Subcutaneous abdominal adipose tissue (tissue), 5 donors: Measurements from ENCODE around the gene WWOX.

Experiments
- H3K27ac ChIP-seq: one replicate; pipeline ENCODE4 v1.7.0; 2013; ENCODE audit warnings: low read depth, mild to moderate bottlenecking, inconsistent platforms, low read length, moderate library complexity
- H3K27me3 ChIP-seq, 5 donors: one replicate each; pipeline ENCODE4 v1.7.0; 2013; ENCODE audit warnings: low read length in 5 of 5, inconsistent platforms in 1 of 5; ENCODE audit not compliant: control insufficient read depth in 5 of 5, insufficient read depth in 4 of 5
- H3K36me3 ChIP-seq, 5 donors: one replicate each; pipeline ENCODE4 v1.7.0; 2013; ENCODE audit warnings: low read length in 5 of 5; ENCODE audit not compliant: control insufficient read depth in 5 of 5, insufficient read depth in 5 of 5
- H3K4me1 ChIP-seq, 5 donors: one replicate each; pipeline ENCODE4 v1.7.0; 2013; ENCODE audit warnings: low read length in 5 of 5, mild to moderate bottlenecking in 3 of 5, moderate library complexity in 1 of 5; ENCODE audit not compliant: control insufficient read depth in 5 of 5, insufficient read depth in 5 of 5
- H3K4me3 ChIP-seq, 5 donors: one replicate each; pipeline ENCODE4 v1.7.0; 2013; ENCODE audit warnings: low read length in 5 of 5, low read depth in 1 of 5
- H3K9ac ChIP-seq, 5 donors: one replicate each; pipeline ENCODE4 v1.7.0; 2013; ENCODE audit warnings: low read length in 5 of 5, mild to moderate bottlenecking in 4 of 5, moderate library complexity in 3 of 5
- H3K9me3 ChIP-seq, 5 donors: one replicate each; pipeline ENCODE4 v1.7.0; 2013; ENCODE audit warnings: low read length in 5 of 5; ENCODE audit not compliant: control insufficient read depth in 5 of 5
- donor health status: healthy.
- donor health status: healthy.
- donor health status: healthy.
- donor health status: healthy.
- donor health status: healthy.

The WWOX gene

DNA sequence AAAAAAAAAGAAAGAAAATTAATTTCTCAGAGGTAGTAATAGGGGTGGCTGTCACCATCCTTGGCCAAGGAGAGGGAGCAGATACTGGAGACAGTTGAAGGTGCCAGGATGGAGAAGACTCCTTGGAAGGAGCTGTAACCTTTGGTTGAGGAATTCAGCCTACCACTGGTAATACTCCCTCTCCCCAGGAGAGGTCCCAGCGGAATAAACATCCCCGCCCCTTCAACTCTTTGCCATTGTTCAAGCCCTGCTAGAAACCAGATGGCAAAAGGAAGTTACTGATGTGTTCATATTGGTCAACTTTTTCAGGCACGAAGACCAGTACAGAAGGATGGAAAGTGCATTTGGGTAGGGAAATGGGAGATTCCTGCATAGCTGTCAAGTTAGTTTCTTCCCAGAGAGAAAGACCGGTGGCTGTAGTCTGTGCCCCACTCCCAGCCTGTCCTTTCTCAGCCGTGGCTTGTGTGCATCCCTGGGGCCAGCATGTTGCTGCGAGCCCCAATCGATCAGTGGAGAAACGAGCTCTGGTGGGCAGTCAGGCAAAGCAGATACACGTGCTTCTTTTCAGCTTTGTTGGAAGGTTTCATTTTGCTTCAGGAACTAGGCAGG is 889.0 kb downstream of the WWOX start:
- H3K9me3 ChIP-seq: peaks cover 0 to 2% (median 0%) of the 10 kb centered on the region in 5 donors
- no peak overlapping the region for H3K27ac ChIP-seq
- peaks cover 0 to 23% (median 18%) of the 10 kb centered on the region in 5 donors for H3K4me1 ChIP-seq
- no peak overlapping the region for H3K9ac ChIP-seq
- no peak overlapping the region for H3K4me3 ChIP-seq
- no peaks in the 10 kb centered on the region for H3K27me3 ChIP-seq
- H3K36me3 ChIP-seq: no peaks in the 10 kb centered on the region

DNA sequence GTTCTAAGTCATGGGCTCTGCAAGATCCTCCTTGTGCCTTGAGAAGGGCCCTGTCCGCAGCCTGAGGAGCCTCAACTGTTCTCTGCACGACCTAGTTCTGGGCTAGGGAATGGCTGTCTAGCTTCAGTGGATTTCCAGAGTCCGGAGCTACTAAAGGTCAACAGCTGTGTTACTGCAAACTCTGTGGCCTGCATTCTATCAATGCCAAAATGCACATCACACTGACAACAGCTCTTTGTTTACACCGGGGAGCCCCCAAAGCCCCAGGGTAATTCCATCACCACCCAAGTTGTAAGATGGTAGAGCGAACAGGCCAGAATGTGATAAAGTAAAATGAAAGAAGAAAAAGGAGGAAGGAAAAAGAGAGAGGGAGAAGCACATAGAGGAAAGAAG is 890.9 kb downstream of the WWOX start:
- H3K27ac ChIP-seq: no peak overlapping the region
- no peaks in the 10 kb centered on the region for H3K9me3 ChIP-seq
- H3K36me3 ChIP-seq: no peaks in the 10 kb centered on the region
- H3K4me1 ChIP-seq: peaks cover 0 to 13% (median 10%) of the 10 kb centered on the region in 5 donors
- no peak overlapping the region for H3K9ac ChIP-seq
- no peaks in the 10 kb centered on the region for H3K27me3 ChIP-seq
- H3K4me3 ChIP-seq: no peak overlapping the region

DNA sequence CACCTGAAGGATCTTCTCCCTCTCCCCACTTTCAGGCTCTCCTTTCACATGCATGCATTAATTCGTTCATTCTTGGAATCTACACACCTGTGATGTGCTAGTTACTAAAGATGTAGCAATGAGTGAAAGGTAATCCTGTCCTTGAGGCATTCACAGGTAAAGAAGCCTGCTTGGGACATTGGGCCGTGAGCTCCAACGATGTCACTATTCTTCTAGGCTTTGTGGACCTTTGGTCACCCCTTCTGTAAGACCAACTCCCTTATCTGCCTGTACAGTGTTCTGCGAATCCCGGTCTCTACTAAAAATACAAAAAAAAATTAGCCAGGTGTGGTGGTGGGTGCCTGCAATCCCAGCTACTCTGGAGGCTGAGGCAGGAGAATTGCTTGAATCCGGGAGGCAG is 892.5 kb downstream of the WWOX start:
- H3K27ac ChIP-seq: no peak overlapping the region

GRCh38 chr16:78993346-78993745 is 893.9 kb downstream of the WWOX start:
- H3K27me3 ChIP-seq: no peaks in the 10 kb centered on the region
- H3K4me1 ChIP-seq: peaks cover 0 to 12% (median 10%) of the 10 kb centered on the region in 5 donors
- H3K4me3 ChIP-seq: no peak overlapping the region
- no peaks in the 10 kb centered on the region for H3K9me3 ChIP-seq
- H3K27ac ChIP-seq: no peak overlapping the region
- H3K36me3 ChIP-seq: no peaks in the 10 kb centered on the region
- no peak overlapping the region for H3K9ac ChIP-seq

More for the DNA sequence above, 892.5 kb downstream of the WWOX start:
- Histone ChIP-seq H3K4me1 (peaks cover 0 to 12% (median 10%) of the 10 kb centered on the region in 5 donors), H3K9ac (no peak overlapping the region), H3K4me3 (no peak overlapping the region), H3K36me3 (no peaks in the 10 kb centered on the region), H3K27me3 (no peaks in the 10 kb centered on the region), H3K9me3 (no peaks in the 10 kb centered on the region)

DNA sequence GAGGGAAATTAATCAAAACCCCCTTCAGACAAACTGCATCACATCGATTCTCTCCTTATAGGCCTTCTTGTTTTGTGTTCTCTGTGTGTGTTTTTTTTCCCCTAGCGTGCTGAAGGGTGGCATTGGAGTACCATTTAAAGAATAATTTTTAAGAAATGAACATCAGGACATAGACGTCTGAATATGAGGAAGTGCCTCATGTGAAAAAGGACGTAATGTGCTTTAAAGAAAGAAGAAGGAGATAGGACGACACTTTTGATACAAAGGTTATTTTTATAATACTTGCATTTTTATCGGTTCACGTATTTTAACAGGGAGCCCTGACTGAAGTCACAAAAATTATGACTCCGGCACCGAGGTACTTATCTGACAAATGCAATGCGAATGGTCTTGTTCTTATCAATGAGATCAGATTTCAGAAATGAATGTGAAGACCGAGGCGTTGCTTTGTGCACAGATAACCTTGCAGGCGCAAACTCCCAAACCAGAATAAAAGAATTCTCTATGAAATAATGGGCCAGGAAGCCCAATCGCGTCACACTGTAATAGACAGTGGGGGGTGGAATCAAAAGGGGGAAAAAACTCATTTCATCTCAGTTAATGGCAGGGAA is 894.8 kb downstream of the WWOX start:
- peaks cover 0 to 11% (median 9%) of the 10 kb centered on the region in 5 donors for H3K4me1 ChIP-seq
- H3K27me3 ChIP-seq: no peaks in the 10 kb centered on the region
- H3K9ac ChIP-seq: no peak overlapping the region
- no peak overlapping the region for H3K4me3 ChIP-seq
- no peaks in the 10 kb centered on the region for H3K36me3 ChIP-seq
- H3K27ac ChIP-seq: no peak overlapping the region
- H3K9me3 ChIP-seq: no peaks in the 10 kb centered on the region

DNA sequence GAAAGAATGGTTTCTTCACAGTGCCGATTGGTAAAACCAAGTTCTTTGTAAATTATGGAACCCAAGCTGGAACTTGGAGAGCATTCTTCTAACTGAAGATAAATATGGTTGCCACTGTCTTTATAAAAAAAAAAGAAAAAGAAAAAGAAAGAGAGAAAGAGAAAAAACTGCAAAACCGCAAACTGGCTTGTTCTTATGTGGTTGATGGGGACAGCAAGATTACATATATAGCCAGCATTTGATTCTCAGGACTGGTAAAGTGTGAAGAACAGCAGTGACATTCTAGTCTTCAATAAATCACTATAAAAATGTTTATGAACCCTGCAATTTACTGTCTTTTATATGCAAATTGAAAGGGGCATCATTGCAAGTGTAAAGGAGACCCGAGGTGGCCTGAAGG is 896.0 kb downstream of the WWOX start:
- Histone ChIP-seq H3K36me3 (no peaks in the 10 kb centered on the region), H3K27me3 (no peaks in the 10 kb centered on the region), H3K9me3 (no peaks in the 10 kb centered on the region), H3K27ac (no peak overlapping the region), H3K4me3 (no peak overlapping the region), H3K4me1 (peaks cover 0 to 7% (median 6%) of the 10 kb centered on the region in 5 donors), H3K9ac (no peak overlapping the region)

DNA sequence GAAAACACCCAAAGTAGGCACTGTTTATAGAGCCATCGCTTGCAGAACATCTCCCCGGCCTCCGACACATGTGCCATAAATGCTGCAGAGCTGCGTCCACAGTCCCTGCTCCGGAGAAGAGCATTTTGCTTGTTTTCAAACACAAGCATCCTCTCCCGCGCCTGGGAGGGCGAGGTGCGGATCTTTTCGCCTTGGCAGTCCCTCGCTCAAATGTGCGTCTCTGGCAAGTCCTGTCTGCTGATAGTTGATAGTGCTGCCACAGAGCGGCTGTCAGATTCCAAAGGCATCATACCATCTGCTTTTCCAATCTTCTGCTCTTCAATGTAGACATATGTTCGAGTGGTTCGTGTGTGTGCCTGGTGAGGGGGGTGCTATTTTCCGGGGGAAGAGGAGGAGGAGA is 897.3 kb downstream of the WWOX start:
- H3K9me3 ChIP-seq: no peaks in the 10 kb centered on the region
- no peak overlapping the region for H3K27ac ChIP-seq
- no peaks in the 10 kb centered on the region for H3K4me1 ChIP-seq
- H3K27me3 ChIP-seq: no peaks in the 10 kb centered on the region
- no peak overlapping the region for H3K9ac ChIP-seq
- H3K36me3 ChIP-seq: no peaks in the 10 kb centered on the region
- no peak overlapping the region for H3K4me3 ChIP-seq

DNA sequence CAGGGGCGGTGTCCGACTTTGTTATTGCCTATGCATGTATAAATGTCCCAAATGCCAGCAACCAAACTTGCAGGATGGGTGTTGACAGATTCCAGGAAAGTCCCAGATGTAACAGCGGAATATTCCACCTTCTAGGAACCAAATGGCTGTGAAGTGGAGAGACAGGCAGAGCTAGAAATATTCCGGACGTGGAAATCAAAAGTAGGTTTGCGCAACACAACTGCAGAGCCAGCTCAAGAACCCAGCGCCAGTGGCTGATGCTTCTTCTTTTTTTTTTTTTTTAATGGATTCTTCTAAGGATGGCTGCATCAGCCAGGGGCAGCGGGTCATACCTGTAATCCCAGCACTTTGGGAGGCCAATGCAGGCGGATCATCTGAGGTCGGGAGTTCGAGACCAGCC is 899.4 kb downstream of the WWOX start:
- no peak overlapping the region for H3K9ac ChIP-seq
- H3K27ac ChIP-seq: no peak overlapping the region
- H3K9me3 ChIP-seq: no peaks in the 10 kb centered on the region
- H3K4me1 ChIP-seq: no peaks in the 10 kb centered on the region
- H3K36me3 ChIP-seq: no peaks in the 10 kb centered on the region
- no peaks in the 10 kb centered on the region for H3K27me3 ChIP-seq
- H3K4me3 ChIP-seq: no peak overlapping the region

GRCh38 chr16:79001156-79001967 is 901.9 kb downstream of the WWOX start:
- no peaks in the 10 kb centered on the region for H3K9me3 ChIP-seq
- H3K27me3 ChIP-seq: no peaks in the 10 kb centered on the region
- no peak overlapping the region for H3K4me3 ChIP-seq
- no peak overlapping the region for H3K9ac ChIP-seq
- H3K36me3 ChIP-seq: no peaks in the 10 kb centered on the region
- H3K27ac ChIP-seq: no peak overlapping the region
- H3K4me1 ChIP-seq: no peaks in the 10 kb centered on the region

DNA sequence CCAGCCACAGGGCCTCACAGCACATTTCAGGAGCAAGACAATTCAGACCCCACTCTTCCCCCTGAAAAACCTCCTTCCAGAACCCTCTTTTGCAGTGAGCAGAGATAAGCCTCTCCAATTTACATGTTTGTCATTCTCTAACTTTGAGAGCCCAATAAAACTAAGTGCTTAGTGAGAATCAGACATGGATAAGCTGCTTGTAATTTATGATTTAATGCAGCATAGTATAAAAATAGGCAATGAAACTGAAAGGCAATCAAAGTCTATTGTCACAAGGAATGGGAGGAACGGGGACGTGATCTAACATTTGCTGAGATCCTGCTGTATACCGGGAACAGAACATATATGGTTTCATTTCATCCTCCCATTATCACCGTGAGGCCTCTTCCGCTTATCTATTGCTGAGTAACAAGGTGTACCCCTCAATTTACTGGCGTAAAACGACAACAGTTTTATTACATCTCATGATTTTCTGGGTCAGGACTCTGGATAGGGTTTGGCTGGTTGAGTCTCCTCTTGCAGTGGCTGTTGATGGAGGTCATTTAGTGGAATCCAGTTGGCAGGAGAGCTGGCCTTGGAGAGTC is 903.7 kb downstream of the WWOX start:
- H3K9me3 ChIP-seq: no peaks in the 10 kb centered on the region
- no peak overlapping the region for H3K9ac ChIP-seq
- no peaks in the 10 kb centered on the region for H3K27me3 ChIP-seq
- no peaks in the 10 kb centered on the region for H3K36me3 ChIP-seq
- H3K4me3 ChIP-seq: no peak overlapping the region
- H3K27ac ChIP-seq: no peak overlapping the region
- H3K4me1 ChIP-seq: no peaks in the 10 kb centered on the region
